ENCODE measurements around the gene PRRG1. TPM values are rescaled to one million over a fixed set of nuclear protein-coding genes. Genes with fewer than 3 reads are reported as not detected.

The PRRG1 gene
- total RNA-seq, 1 experiment from 2014 or later: 34.4 TPM

DNA sequence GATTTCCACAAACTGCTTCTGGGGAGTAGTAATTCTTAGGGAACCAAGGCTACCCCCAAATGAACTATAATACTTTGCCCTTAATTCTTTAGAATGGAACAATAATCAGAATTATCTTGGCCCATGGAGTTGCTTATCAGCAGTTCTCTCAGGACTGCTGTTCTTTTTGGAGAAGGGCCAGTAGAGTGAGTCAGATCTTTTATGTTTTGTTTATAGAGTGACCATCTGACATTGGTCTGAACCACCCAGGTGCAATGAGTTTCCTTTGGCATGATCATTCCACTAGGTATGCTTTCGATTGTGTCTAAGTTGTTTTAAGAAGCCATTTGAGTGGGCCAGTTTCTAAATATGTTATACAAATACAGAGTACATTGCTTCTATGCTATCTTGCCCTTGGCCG, 31.8 kb downstream of the PRRG1 start:
- H3K27ac ChIP-seq: 0 out of 2 replicates have a peak overlapping the region, but pooled peaks have one; percentile 8
- BruUV-seq (replicated peaks): no TSS peak
- no peaks in the 10 kb centered on the region; the same call in 1 of the 2 replicates for H3K36me3 ChIP-seq (ENCODE audit: low read depth)
- H3K4me3 ChIP-seq: no peak overlapping the region
- ChIA-PET CTCF (no interaction called here), POLR2A (ENCODE audit: unreplicated experiment) (no interaction called here)
- H2AFZ ChIP-seq: no peak overlapping the region
- intact Hi-C loops (cut with micrococcal nuclease; ENCODE audit: unreplicated experiment): loop anchor here (2.0 kb wide), 1 partner anchor 66 kb away; no protein-coding TSS in a partner anchor
- peak; percentile 16 to 74 for DNase-seq
- peaks cover 17% of the 10 kb centered on the region for H3K4me1 ChIP-seq (replicated peaks; ENCODE audit: insufficient read depth)
- H3K9me3 ChIP-seq (ENCODE audit: insufficient read depth, low read depth): no peaks in the 10 kb centered on the region
- no peaks in the 10 kb centered on the region for H3K9me2 ChIP-seq (ENCODE audit: insufficient read depth)
- H3K4me2 ChIP-seq: no peak overlapping the region
- H3K27me3 ChIP-seq (ENCODE audit: insufficient read depth, low read depth): no peaks in the 10 kb centered on the region
- H3F3A ChIP-seq (ENCODE audit: insufficient read depth, low read depth): peaks cover 6% of the 10 kb centered on the region; the same call in 1 of the 2 replicates
- H3K79me2 ChIP-seq (ENCODE audit: low read depth): peaks cover 39% of the 10 kb centered on the region
- TF ChIP-seq, protein P1, sequence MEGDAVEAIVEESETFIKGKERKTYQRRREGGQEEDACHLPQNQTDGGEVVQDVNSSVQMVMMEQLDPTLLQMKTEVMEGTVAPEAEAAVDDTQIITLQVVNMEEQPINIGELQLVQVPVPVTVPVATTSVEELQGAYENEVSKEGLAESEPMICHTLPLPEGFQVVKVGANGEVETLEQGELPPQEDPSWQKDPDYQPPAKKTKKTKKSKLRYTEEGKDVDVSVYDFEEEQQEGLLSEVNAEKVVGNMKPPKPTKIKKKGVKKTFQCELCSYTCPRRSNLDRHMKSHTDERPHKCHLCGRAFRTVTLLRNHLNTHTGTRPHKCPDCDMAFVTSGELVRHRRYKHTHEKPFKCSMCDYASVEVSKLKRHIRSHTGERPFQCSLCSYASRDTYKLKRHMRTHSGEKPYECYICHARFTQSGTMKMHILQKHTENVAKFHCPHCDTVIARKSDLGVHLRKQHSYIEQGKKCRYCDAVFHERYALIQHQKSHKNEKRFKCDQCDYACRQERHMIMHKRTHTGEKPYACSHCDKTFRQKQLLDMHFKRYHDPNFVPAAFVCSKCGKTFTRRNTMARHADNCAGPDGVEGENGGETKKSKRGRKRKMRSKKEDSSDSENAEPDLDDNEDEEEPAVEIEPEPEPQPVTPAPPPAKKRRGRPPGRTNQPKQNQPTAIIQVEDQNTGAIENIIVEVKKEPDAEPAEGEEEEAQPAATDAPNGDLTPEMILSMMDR (conservative IDR thresholded peaks at IDR 0.05): no peak
- no peak for TF ChIP-seq EZH2 (IDR thresholded peaks at IDR 0.05; ENCODE audit: low read depth)
- no peaks in the 10 kb centered on the region for H4K20me1 ChIP-seq (ENCODE audit: insufficient read depth)

GRCh38 chrX:37383313-37383712, 34.1 kb downstream of the PRRG1 start:
- BruUV-seq (replicated peaks): no TSS peak
- Histone ChIP-seq H3K79me2 (ENCODE audit: low read depth) (peaks cover 37% of the 10 kb centered on the region), H3K4me3 (no peak overlapping the region), H3K27me3 (ENCODE audit: insufficient read depth, low read depth) (no peaks in the 10 kb centered on the region), H3K27ac (no peak overlapping the region), H3K9me2 (ENCODE audit: insufficient read depth) (no peaks in the 10 kb centered on the region), H3K36me3 (ENCODE audit: low read depth) (no peaks in the 10 kb centered on the region; the same call in 1 of the 2 replicates), H3K9me3 (ENCODE audit: insufficient read depth, low read depth) (no peaks in the 10 kb centered on the region), H2AFZ (no peak overlapping the region), H3K4me1 (replicated peaks; ENCODE audit: insufficient read depth) (peaks cover 17% of the 10 kb centered on the region), H3K4me2 (no peak overlapping the region), H3F3A (ENCODE audit: insufficient read depth, low read depth) (peaks cover 6% of the 10 kb centered on the region; the same call in 1 of the 2 replicates), H4K20me1 (ENCODE audit: insufficient read depth) (no peaks in the 10 kb centered on the region)
- CTCF ChIA-PET: no interaction called here
- intact Hi-C loops (cut with micrococcal nuclease; ENCODE audit: unreplicated experiment): no loop called here
- no peak for DNase-seq
- TF ChIP-seq, protein P1 (conservative IDR thresholded peaks at IDR 0.05): no peak
- no peak for TF ChIP-seq EZH2 (IDR thresholded peaks at IDR 0.05; ENCODE audit: low read depth)
- POLR2A ChIA-PET (ENCODE audit: unreplicated experiment): no interaction called here

DNA sequence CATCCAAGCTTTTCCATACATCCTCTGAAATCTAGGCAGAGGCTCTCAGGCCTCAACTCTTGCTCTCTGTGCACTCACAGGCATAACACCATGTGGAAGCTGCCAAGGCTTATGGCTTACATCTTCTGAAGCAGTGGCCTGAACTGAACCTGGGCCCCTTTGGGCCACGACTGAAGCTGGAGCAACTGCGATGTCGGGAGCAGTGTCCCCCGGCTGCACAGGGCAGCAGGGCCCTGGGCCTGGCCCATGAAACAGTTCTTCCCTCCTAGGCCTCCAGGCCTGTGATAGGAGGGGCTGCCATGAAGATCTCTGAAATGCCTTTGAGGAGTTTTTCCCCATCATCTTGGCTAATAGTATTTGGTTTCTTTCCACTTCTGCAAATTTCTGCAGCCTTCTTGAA, 39.2 kb downstream of the PRRG1 start:
- Histone ChIP-seq H3K4me3 (no peak overlapping the region), H3K9me2 (ENCODE audit: insufficient read depth) (no peaks in the 10 kb centered on the region), H3K27ac (no peak overlapping the region), H3K4me2 (no peak overlapping the region), H3K36me3 (ENCODE audit: low read depth) (peaks cover 8% of the 10 kb centered on the region), H3K9me3 (ENCODE audit: insufficient read depth, low read depth) (no peaks in the 10 kb centered on the region), H2AFZ (no peak overlapping the region), H3K27me3 (ENCODE audit: insufficient read depth, low read depth) (no peaks in the 10 kb centered on the region), H4K20me1 (ENCODE audit: insufficient read depth) (no peaks in the 10 kb centered on the region), H3F3A (ENCODE audit: insufficient read depth, low read depth) (no peaks in the 10 kb centered on the region), H3K79me2 (ENCODE audit: low read depth) (0 out of 2 replicates have a peak, but pooled peaks cover 5% of the 10 kb centered on the region), H3K4me1 (replicated peaks; ENCODE audit: insufficient read depth) (no peaks in the 10 kb centered on the region)
- ChIA-PET POLR2A (ENCODE audit: unreplicated experiment) (no interaction called here), CTCF (no interaction called here)
- DNase-seq: no peak
- intact Hi-C loops (cut with micrococcal nuclease; ENCODE audit: unreplicated experiment): no loop called here
- BruUV-seq (replicated peaks): no TSS peak
- TF ChIP-seq, protein P1 (conservative IDR thresholded peaks at IDR 0.05): no peak
- no peak for TF ChIP-seq EZH2 (IDR thresholded peaks at IDR 0.05; ENCODE audit: low read depth)
